Measurements from ENCODE around the gene DOC2B. TPM values are rescaled to one million over a fixed set of nuclear protein-coding genes. Genes with fewer than 3 reads are reported as not detected.
A peak's percentile ranks its signal among the peaks of the same experiment; 100 is the strongest.

DOC2B gene
- total RNA-seq, 1 donor from 2014 or later, result 0.32 TPM

DNA sequence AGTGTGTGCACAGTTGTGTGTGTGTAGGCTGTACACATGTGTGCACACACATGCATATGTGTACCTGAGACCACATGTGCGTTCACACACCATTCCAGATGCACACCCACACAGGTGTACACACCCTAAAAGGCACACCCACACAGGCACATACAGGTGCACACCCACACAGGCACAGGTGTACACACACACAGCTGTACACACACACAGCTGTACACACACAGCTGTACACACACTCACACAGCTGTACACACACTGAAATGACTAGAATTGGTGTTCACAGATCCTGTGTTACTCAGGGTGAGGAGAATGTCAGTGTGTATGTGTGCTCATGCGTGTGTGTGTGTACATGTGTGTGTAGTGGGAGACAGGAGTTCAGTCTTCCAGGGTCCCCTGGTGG lies 15.9 kb upstream of the DOC2B start:
- peaks cover 19% of the 10 kb centered on the region for H3K4me1 Mint-ChIP-seq (ENCODE audit: low read depth)

DNA sequence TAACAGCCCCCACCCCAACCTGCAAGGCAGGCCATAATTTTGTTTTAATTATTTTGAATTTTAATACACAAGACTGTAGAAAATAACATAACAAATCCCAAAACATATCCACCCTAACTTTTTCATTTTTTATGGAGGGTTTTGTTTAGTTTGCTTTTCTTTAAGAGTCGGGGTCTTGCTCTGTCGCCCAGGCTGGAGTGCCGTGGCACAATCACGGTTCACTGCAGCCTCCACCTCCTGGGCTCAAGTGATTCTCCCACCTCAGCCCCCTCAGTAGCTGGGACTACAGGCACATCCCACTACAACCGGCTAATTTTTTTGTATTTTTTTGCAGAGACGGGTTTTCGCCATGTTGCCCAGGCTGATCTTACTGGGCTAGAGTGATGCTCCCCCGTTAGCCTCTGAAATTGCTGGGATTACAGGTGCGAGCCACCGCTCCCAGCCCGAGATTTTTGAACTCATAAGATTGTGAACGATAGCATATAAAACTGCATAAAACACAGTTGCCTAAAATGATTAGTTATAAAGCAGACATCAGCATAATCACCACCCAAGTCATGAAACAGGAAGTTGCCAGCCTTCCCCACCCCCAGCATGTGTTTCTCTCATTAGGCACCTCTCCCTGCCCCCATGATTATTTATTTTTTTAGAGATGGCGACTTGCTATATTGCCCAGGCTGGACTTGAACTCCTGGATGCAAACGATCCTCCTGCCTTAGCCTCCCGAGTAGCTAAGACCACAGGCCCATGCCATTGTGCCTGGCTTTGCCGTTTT lies 13.6 kb upstream of the DOC2B start:
- no peak overlapping the region for H3K27ac Mint-ChIP-seq (ENCODE audit: unreplicated experiment)
- no peaks in the 10 kb centered on the region for H3K36me3 Mint-ChIP-seq (ENCODE audit: low read depth)
- TF ChIP-seq, protein P1, sequence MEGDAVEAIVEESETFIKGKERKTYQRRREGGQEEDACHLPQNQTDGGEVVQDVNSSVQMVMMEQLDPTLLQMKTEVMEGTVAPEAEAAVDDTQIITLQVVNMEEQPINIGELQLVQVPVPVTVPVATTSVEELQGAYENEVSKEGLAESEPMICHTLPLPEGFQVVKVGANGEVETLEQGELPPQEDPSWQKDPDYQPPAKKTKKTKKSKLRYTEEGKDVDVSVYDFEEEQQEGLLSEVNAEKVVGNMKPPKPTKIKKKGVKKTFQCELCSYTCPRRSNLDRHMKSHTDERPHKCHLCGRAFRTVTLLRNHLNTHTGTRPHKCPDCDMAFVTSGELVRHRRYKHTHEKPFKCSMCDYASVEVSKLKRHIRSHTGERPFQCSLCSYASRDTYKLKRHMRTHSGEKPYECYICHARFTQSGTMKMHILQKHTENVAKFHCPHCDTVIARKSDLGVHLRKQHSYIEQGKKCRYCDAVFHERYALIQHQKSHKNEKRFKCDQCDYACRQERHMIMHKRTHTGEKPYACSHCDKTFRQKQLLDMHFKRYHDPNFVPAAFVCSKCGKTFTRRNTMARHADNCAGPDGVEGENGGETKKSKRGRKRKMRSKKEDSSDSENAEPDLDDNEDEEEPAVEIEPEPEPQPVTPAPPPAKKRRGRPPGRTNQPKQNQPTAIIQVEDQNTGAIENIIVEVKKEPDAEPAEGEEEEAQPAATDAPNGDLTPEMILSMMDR (IDR thresholded peaks at IDR 0.05), result no peak
- H3K27me3 Mint-ChIP-seq (ENCODE audit: low read depth), result peaks cover 17% of the 10 kb centered on the region
- H3K9me3 Mint-ChIP-seq (ENCODE audit: low read depth), result no peaks in the 10 kb centered on the region
- no peak overlapping the region for H3K4me3 Mint-ChIP-seq (ENCODE audit: unreplicated experiment)
- H3K4me1 Mint-ChIP-seq (ENCODE audit: low read depth), result peaks cover 13% of the 10 kb centered on the region
- DNase-seq (ENCODE audit: low spot score), result no peak

More for the DNA sequence above, 15.9 kb upstream of the DOC2B start:
- Mint-ChIP-seq H3K9me3 (ENCODE audit: low read depth) (no peaks in the 10 kb centered on the region), H3K27me3 (ENCODE audit: low read depth) (peaks cover 16% of the 10 kb centered on the region), H3K4me3 (ENCODE audit: unreplicated experiment) (no peak overlapping the region), H3K27ac (ENCODE audit: unreplicated experiment) (no peak overlapping the region), H3K36me3 (ENCODE audit: low read depth) (no peaks in the 10 kb centered on the region)
- DNase-seq (ENCODE audit: low spot score), result peak; percentile 36
- TF ChIP-seq, protein P1 (IDR thresholded peaks at IDR 0.05), result no peak

DNA sequence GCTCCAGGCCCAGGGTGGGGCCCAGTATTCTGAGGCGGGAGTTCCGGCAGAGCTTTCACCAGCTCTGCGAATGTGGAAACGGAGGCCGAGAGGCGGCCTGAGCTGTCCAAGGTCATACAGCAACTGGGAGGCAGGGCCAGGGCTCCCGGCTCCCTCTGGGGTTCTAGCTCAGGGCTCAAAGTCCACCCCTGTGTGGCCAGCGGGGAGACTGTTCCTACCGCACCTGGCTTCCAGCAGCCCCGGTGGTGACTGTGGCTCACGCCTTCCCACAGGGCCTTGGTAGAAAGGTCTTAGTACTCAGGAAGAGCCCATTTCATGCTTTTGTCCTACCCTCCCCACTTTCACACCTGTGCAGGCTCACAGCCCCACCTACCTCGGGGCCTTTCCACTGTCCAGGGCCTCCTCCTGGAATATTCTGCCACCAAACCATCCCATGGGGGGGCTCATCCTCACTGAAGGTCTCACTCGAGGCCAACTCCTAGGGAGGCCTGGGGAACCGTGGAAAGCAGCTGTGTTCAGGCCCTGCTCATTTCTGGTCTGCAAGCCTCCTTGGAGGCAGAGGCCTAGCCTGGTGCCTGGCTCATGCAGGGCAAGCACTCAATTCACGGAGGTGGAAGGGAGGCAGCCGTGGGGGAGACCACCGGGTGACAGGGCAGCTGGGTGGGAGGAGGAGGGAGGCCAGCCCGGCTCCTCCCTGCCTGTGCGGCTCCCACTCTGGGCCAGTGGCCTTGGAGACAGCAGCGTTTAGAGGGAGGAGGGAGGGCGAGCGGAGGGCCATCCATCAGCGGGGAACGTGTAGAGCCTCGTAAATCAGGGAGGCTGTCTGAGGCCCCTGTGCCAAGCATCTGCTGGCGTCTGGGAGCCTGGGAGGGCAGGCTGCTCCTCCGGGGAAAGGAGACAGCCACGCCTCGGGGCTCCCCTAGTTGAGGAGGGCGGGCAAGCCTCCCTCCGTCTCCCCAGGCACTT lies 12.7 kb upstream of the DOC2B start:
- Mint-ChIP-seq H3K4me1 (ENCODE audit: low read depth) (peaks cover 4% of the 10 kb centered on the region), H3K9me3 (ENCODE audit: low read depth) (no peaks in the 10 kb centered on the region), H3K27me3 (ENCODE audit: low read depth) (peaks cover 21% of the 10 kb centered on the region), H3K4me3 (ENCODE audit: unreplicated experiment) (no peak overlapping the region), H3K36me3 (ENCODE audit: low read depth) (no peaks in the 10 kb centered on the region), H3K27ac (ENCODE audit: unreplicated experiment) (no peak overlapping the region)
- no peak for DNase-seq (ENCODE audit: low spot score)
- TF ChIP-seq, protein P1 (IDR thresholded peaks at IDR 0.05), result no peak

DNA sequence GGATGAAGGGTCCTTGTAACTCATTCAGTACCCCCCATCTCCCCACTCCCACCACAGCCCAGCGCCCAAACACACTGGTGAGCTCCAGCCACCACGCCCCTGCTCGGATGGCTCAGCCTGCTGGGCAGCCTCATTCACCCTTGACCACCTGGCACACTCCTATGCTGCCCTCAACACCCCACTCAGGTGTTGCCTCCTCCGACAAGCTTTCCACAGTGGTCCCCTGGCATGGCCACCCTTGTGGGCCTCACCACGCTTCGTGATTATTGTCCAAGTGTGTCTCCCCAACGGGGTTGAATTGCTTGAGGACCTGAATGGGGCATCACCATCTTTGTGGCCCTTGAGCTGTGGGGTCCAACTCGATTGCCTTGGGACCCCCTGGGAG lies 12.0 kb upstream of the DOC2B start:
- no peak overlapping the region for H3K27ac Mint-ChIP-seq (ENCODE audit: unreplicated experiment)
- no peaks in the 10 kb centered on the region for H3K9me3 Mint-ChIP-seq (ENCODE audit: low read depth)
- TF ChIP-seq, protein P1 (IDR thresholded peaks at IDR 0.05), result no peak
- no peak for DNase-seq (ENCODE audit: low spot score)
- H3K36me3 Mint-ChIP-seq (ENCODE audit: low read depth), result no peaks in the 10 kb centered on the region
- peaks cover 18% of the 10 kb centered on the region for H3K27me3 Mint-ChIP-seq (ENCODE audit: low read depth)
- H3K4me1 Mint-ChIP-seq (ENCODE audit: low read depth), result no peaks in the 10 kb centered on the region
- no peak overlapping the region for H3K4me3 Mint-ChIP-seq (ENCODE audit: unreplicated experiment)
